K562 (cell line): ENCODE measurements around the gene GABARAP. TPM values are rescaled to one million over a fixed set of nuclear protein-coding genes. Genes with fewer than 3 reads are reported as not detected.

Experiments used
- BACH1 ChIP-seq: fragments of 200-800 bp; sonication (Bioruptor generic); IDR thresholded peaks from 2 replicates; pipeline ENCODE4 v1.6.1; 2016; ENCODE audit warnings: missing genetic modification characterization, missing compliant biosample characterization
- CBFA2T3 ChIP-seq: fragments of 450-650 bp; IDR thresholded peaks from 2 replicates; pipeline ENCODE4 v1.6.1; 2017
- CREBBP ChIP-seq: IDR thresholded peaks from one replicate; pipeline ENCODE4 v1.6.1; 2012; ENCODE audit warnings: low read depth, mild to moderate bottlenecking, control low read depth, inconsistent platforms, low read length
- CREM ChIP-seq: IDR thresholded peaks from 2 replicates; pipeline ENCODE4 v1.6.1; 2014; ENCODE audit warnings: antibody characterized with exemption, low read depth
- EGR1 ChIP-seq: fragments of 450-650 bp; conservative IDR thresholded peaks from 2 replicates; pipeline ENCODE4 v1.6.1; 2017; ENCODE audit warnings: mild to moderate bottlenecking
- FOXA1 ChIP-seq: fragments of 450-650 bp; IDR thresholded peaks from 2 replicates; pipeline ENCODE4 v1.6.1; 2016; ENCODE audit warnings: mild to moderate bottlenecking, borderline replicate concordance
- FOXA3 ChIP-seq, 2 experiments: fragments of 450-650 bp in 1 of 2; sonication (generic) in 1 of 2; formaldehyde crosslinking; IDR thresholded peaks in 1 of 2; conservative IDR thresholded peaks in 1 of 2; 2 replicates each; pipeline versions ENCODE4 v1.4.0 to v1.8.0; 2020 to 2022; ENCODE audit warnings: mild to moderate bottlenecking in 2 of 2, missing genetic modification reagents in 1 of 2
- HDAC3 ChIP-seq: fragments of 450-650 bp; IDR thresholded peaks from 2 replicates; pipeline ENCODE4 v1.6.1; 2018; ENCODE audit warnings: borderline replicate concordance, mild to moderate bottlenecking, moderate library complexity; ENCODE audit not compliant: partially characterized antibody
- JUN ChIP-seq, 2 experiments: sonication (generic) in 1 of 2; formaldehyde crosslinking in 1 of 2; IDR thresholded peaks; 2 replicates each; pipeline versions ENCODE4 v1.6.1 to v1.8.0; 2012 to 2022; ENCODE audit warnings: borderline replicate concordance in 2 of 2, mild to moderate bottlenecking in 2 of 2, improper control_type of control experiment in 1 of 2, low read depth in 1 of 2, low read length in 1 of 2, missing genetic modification reagents in 1 of 2
- KAT7 ChIP-seq: sonication (generic); formaldehyde crosslinking; IDR thresholded peaks from 2 replicates; pipeline ENCODE4 v1.8.0; 2022; ENCODE audit warnings: missing genetic modification reagents, mild to moderate bottlenecking, borderline replicate concordance
- PRPF4 ChIP-seq: fragments of 200-400 bp; formaldehyde crosslinking; IDR thresholded peaks from one replicate; pipeline ENCODE4 v1.6.1; 2017; ENCODE audit warnings: low read length, low read depth, mild to moderate bottlenecking; ENCODE audit not compliant: insufficient read depth, poor library complexity, severe bottlenecking
- RBM14 ChIP-seq: fragments of 200-400 bp; formaldehyde crosslinking; IDR thresholded peaks from 2 replicates; pipeline ENCODE4 v1.6.1; 2018; ENCODE audit warnings: low read depth, mild to moderate bottlenecking, low read length, moderate library complexity, borderline replicate concordance; ENCODE audit not compliant: insufficient read depth
- RNF2 ChIP-seq: sonication (generic); IDR thresholded peaks from 2 replicates; pipeline ENCODE4 v1.6.1; 2016
- SMAD1 ChIP-seq: fragments of 150-350 bp; IDR thresholded peaks from 2 replicates; pipeline ENCODE4 v1.6.1; 2014; ENCODE audit warnings: low read length, low read depth; ENCODE audit not compliant: partially characterized antibody
- SRF ChIP-seq, 2 experiments: fragments of 250-450, 450-650 bp in 1 of 2; sonication (Bioruptor Pico) in 1 of 2; sonication (generic) in 1 of 2; formaldehyde crosslinking; IDR thresholded peaks; 2 replicates each; pipeline versions ENCODE4 v1.5.0 to v1.5.1; 2020 to 2022; ENCODE audit warnings: mild to moderate bottlenecking in 1 of 2, missing genetic modification reagents in 1 of 2
- TEAD1 ChIP-seq, 2 experiments: fragments of 450-650 bp in 1 of 2; sonication (generic) in 1 of 2; formaldehyde crosslinking; IDR thresholded peaks; 2 replicates each; pipeline versions ENCODE4 v1.4.0 to v1.8.0; 2020 to 2022; ENCODE audit warnings: mild to moderate bottlenecking in 2 of 2, missing genetic modification reagents in 1 of 2
- TRIM28 ChIP-seq: fragments of 450-650 bp; IDR thresholded peaks from 2 replicates; pipeline ENCODE4 v1.6.1; 2017
- U2AF2 ChIP-seq: fragments of 200-400 bp; formaldehyde crosslinking; optimal IDR thresholded peaks from 2 replicates; pipeline ENCODE3; 2017; ENCODE audit warnings: low read depth, mild to moderate bottlenecking, low read length
- ZBTB8A ChIP-seq: fragments of 450-650 bp; IDR thresholded peaks from 2 replicates; pipeline ENCODE4 v1.6.1; 2018; ENCODE audit warnings: mild to moderate bottlenecking, moderate library complexity; ENCODE audit not compliant: partially characterized antibody
- ZNF431 ChIP-seq: sonication (generic); formaldehyde crosslinking; IDR thresholded peaks from 2 replicates; pipeline ENCODE4 v1.8.0; 2022; ENCODE audit warnings: mild to moderate bottlenecking, missing genetic modification reagents
- ZNF780A ChIP-seq: fragments of 250-450 bp; sonication (Bioruptor Pico); IDR thresholded peaks from 2 replicates; pipeline ENCODE4 v1.5.0; 2021; ENCODE audit warnings: mild to moderate bottlenecking
- ZNF785 ChIP-seq: fragments of 250-450 bp; sonication (Bioruptor Pico); IDR thresholded peaks from 2 replicates; pipeline ENCODE4 v1.4.0; 2020; ENCODE audit warnings: mild to moderate bottlenecking
- polyA plus RNA-seq, 8 experiments: library from polyadenylated mRNA; depleted of rRNA in 4 of 8; stranded (reverse) in 5 of 8; unstranded in 3 of 8; fragments of >200 nt; fragmentation: Nextera tagmentation in 2 of 8; fragmentation: Illumina TruSeq in 1 of 8; extraction: Ambion mirVana in 2 of 8; extraction: Trizol in 1 of 8; gene quantifications; 2 replicates each; pipeline versions ENCODE4 v1.2.1 to v1.2.3, GENCODE V29; 2011 to 2014; ENCODE audit warnings: inconsistent platforms in 1 of 8, missing spikeins in 1 of 8
- total RNA-seq, 7 experiments: library from RNA; depleted of rRNA in 6 of 7; stranded (reverse); fragments of >200 nt in 6 of 7; fragmentation: Illumina TruSeq in 2 of 7; extraction: Trizol in 2 of 7; gene quantifications; 2 replicates each; pipeline versions ENCODE4 v1.2.1 to v1.2.3, GENCODE V29; 2011 to 2021; ENCODE audit warnings: low replicate concordance in 1 of 7
- TF ChIP-seq, protein P1 (sequence below): fragments of 450-650 bp; IDR thresholded peaks from 2 replicates; pipeline ENCODE4 v1.6.1; 2016; ENCODE audit warnings: low read depth, mild to moderate bottlenecking, moderate library complexity
- TF ChIP-seq, protein P2 (sequence below), 2 experiments: fragments of 450-650 bp; IDR thresholded peaks; 2 replicates each; pipeline ENCODE4 v1.6.1; 2016
- TF ChIP-seq, protein P3 (sequence below): fragments of 250-450 bp; sonication (Bioruptor Pico); IDR thresholded peaks from 2 replicates; pipeline ENCODE4 v1.4.0; 2020; ENCODE audit warnings: borderline replicate concordance

Gene GABARAP
- total and polyA plus RNA-seq, 9 of the 15 experiments (the other 6 are each of a cell fraction or from before 2014, with no cell fraction given), result 47.5 to 373 (median 152) TPM

DNA sequence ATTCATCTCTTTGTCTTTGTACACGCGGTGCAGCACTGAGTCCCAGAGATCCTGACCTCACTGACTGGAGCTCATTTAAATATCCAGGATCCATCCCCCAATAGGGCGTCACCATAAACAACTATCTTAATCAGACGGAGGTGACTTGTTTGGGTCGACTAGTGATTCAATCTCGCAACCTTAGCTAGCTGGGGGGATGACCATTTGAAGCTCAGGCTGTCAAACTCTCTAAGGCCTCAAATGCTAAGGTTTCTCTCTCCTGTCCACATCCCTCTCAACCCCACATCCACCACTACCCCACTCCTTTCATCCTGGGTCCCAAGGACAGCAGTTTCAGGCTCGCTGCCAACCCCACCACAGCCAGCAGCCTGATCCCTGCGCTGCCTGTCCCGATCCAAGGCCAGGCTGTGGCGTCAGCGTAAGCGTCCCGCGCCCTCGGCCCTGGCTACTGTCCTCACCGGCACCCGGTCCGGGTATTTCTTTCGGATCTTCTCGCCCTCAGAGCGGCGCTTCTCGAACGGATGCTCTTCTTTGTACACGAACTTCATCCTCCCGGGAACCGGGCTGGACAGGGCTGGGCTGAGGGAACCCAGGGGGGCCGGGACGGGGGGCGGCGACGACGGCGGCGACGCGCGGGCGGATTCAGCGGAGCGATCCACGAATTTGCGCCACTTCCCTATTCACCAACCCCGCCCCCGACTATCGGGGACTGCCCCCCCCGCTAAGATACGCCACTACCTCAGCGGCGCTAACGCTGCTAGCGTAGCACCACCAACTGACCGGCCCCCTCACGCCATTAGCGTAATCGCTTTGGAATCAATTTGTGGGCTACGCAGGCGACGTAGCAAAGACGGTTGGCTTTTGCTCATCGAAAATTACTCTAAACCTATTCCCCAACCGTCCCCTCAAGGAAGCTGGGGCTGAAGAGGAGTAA lies at the start of gene GABARAP (continued):
- TF ChIP-seq PRPF4, result no peak
- no peak for TF ChIP-seq RNF2
- TF ChIP-seq TRIM28, result no peak
- no peak for TF ChIP-seq BACH1 (tag)
- TF ChIP-seq HDAC3, result peak; percentile 100
- TF ChIP-seq CBFA2T3, result no peak
- peak; percentile 83 for TF ChIP-seq EGR1
- no peak for TF ChIP-seq RBM14
- peak; percentile 69 for TF ChIP-seq CREM
- TF ChIP-seq FOXA3 (CRISPR knock-in tag; conservative IDR thresholded peaks at IDR 0.05 in 1 of 2, IDR thresholded peaks at IDR 0.05 in 1 of 2), result no peak
- TF ChIP-seq ZNF785 (CRISPR knock-in tag), result no peak
- no peak for TF ChIP-seq JUN (IDR thresholded peaks at IDR 0.05; ENCODE audit: borderline replicate concordance, low read depth, low read length)
- TF ChIP-seq JUN (CRISPR knock-in tag; IDR thresholded peaks at IDR 0.05; ENCODE audit: borderline replicate concordance), result no peak
- TF ChIP-seq, protein P1, sequence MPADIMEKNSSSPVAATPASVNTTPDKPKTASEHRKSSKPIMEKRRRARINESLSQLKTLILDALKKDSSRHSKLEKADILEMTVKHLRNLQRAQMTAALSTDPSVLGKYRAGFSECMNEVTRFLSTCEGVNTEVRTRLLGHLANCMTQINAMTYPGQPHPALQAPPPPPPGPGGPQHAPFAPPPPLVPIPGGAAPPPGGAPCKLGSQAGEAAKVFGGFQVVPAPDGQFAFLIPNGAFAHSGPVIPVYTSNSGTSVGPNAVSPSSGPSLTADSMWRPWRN, result no peak
- TF ChIP-seq SRF (CRISPR knock-in tag; IDR thresholded peaks at IDR 0.05), result 0 out of 4 replicates have a peak, but pooled peaks of 1 of the 2 experiments have one; percentile 21
- TF ChIP-seq, protein P2, sequence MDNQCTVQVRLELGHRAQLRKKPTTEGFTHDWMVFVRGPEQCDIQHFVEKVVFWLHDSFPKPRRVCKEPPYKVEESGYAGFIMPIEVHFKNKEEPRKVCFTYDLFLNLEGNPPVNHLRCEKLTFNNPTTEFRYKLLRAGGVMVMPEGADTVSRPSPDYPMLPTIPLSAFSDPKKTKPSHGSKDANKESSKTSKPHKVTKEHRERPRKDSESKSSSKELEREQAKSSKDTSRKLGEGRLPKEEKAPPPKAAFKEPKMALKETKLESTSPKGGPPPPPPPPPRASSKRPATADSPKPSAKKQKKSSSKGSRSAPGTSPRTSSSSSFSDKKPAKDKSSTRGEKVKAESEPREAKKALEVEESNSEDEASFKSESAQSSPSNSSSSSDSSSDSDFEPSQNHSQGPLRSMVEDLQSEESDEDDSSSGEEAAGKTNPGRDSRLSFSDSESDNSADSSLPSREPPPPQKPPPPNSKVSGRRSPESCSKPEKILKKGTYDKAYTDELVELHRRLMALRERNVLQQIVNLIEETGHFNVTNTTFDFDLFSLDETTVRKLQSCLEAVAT (IDR thresholded peaks at IDR 0.05), result peak; percentile 59 to 66; a peak in 3 of 4 replicates
- TF ChIP-seq KAT7 (CRISPR knock-in tag), result peak; percentile 54; the same call in 1 of the 2 replicates
- TF ChIP-seq SMAD1, result no peak
- TF ChIP-seq CREBBP, result no peak
- TF ChIP-seq ZNF780A, result no peak
- TF ChIP-seq, protein P3, sequence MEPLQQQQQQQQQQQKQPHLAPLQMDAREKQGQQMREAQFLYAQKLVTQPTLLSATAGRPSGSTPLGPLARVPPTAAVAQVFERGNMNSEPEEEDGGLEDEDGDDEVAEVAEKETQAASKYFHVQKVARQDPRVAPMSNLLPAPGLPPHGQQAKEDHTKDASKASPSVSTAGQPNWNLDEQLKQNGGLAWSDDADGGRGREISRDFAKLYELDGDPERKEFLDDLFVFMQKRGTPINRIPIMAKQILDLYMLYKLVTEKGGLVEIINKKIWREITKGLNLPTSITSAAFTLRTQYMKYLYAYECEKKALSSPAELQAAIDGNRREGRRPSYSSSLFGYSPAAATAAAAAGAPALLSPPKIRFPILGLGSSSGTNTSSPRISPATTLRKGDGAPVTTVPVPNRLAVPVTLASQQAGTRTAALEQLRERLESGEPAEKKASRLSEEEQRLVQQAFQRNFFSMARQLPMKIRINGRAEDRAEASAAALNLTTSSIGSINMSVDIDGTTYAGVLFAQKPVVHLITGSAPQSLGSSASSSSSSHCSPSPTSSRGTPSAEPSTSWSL, result no peak
- TF ChIP-seq ZBTB8A, result no peak
- TF ChIP-seq FOXA1, result no peak
- no peak for TF ChIP-seq TEAD1 (CRISPR knock-in tag; IDR thresholded peaks at IDR 0.05)
- TF ChIP-seq ZNF431, result 0 out of 2 replicates have a peak, but pooled peaks have one; percentile 11
- TF ChIP-seq U2AF2, result no peak
